Keratinocyte (primary cell): ENCODE results near the gene CCDC107.

Source experiments
- EZH2 ChIP-seq: IDR thresholded peaks from one replicate; pipeline ENCODE4 v1.6.1; 2012; ENCODE audit warnings: inconsistent platforms, mild to moderate bottlenecking, low read length, moderate library complexity
- TF ChIP-seq, protein P1 (sequence below), 3 experiments: IDR thresholded peaks in 1 of 3; conservative IDR thresholded peaks in 1 of 3; optimal IDR thresholded peaks in 1 of 3; 2 replicates in 2 of 3; 3 replicates in 1 of 3; pipeline versions ENCODE3 to v1.5.1; 2011; ENCODE audit warnings: low read length in 3 of 3, mild to moderate bottlenecking in 3 of 3, moderate library complexity in 2 of 3, control low read depth in 1 of 3, inconsistent platforms in 1 of 3; ENCODE audit not compliant: insufficient read depth in 2 of 3; ENCODE audit errors: extremely low read depth in 1 of 3

DNA sequence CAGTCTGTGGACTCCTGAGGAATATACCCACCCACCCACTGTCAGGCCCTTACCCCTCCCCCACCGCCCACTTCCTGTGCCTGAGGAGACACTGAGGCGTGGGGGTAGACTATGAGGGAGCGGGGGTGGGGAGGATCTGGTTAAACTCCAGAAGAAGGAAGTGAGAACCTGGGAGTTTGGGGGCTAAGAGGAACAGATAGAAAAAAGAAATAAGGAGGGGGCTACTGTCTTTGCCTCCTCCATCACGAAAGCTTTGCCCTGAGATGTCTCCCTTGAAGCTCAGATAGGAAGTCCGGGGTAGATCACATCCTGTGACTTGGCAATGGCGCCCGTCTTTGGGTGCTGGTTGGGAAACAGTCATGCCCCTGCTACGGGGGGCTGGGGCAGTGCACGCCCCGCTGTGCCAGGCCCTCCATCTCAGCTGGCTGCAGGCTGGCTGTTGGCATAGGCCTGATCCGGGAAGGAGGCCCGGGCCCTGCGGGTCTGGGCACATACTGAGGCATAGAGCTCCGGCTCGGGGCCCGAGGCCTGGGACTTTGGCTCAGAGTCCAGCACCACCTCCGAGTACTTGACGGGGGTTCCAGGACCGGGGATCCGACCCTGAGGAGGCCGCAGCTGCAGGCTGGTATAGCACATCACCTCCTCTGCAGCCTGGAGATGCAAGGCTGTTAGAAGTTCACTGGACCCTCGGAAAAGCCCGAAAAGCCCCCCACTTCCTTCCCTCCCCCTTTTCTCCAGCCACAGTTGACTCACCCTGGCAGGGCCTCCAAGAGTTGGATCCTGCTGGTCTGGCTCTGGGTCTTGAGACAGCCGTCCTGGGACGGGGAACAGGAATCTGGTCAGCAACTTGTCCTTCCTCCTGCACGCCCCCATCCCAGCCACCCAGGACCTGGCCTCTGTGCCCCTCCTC lies 8.4 kb upstream of the CCDC107 start:
- TF ChIP-seq, protein P1, sequence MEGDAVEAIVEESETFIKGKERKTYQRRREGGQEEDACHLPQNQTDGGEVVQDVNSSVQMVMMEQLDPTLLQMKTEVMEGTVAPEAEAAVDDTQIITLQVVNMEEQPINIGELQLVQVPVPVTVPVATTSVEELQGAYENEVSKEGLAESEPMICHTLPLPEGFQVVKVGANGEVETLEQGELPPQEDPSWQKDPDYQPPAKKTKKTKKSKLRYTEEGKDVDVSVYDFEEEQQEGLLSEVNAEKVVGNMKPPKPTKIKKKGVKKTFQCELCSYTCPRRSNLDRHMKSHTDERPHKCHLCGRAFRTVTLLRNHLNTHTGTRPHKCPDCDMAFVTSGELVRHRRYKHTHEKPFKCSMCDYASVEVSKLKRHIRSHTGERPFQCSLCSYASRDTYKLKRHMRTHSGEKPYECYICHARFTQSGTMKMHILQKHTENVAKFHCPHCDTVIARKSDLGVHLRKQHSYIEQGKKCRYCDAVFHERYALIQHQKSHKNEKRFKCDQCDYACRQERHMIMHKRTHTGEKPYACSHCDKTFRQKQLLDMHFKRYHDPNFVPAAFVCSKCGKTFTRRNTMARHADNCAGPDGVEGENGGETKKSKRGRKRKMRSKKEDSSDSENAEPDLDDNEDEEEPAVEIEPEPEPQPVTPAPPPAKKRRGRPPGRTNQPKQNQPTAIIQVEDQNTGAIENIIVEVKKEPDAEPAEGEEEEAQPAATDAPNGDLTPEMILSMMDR (optimal IDR thresholded peaks at IDR 0.05 in 1 of 3, IDR thresholded peaks at IDR 0.05 in 1 of 3, conservative IDR thresholded peaks at IDR 0.05 in 1 of 3; ENCODE audit: extremely low read depth in 1 of 3, insufficient read depth in 2 of 3, low read length in 3 of 3) = no peak
- TF ChIP-seq EZH2 = no peak
